ENCODE results near the gene GBX2. TPM values are rescaled to one million over a fixed set of nuclear protein-coding genes. Genes with fewer than 3 reads are reported as not detected.

The GBX2 gene
- total and polyA plus RNA-seq, 2 of the 13 experiments (the other 11 are each of a cell fraction or from before 2014, with no cell fraction given) = not detected

- TF ChIP-seq ZBED4 (CRISPR knock-in tag; IDR thresholded peaks at IDR 0.05; ENCODE audit: borderline replicate concordance) = peak; percentile 54; the same call in 1 of the 2 replicates
- no peak for TF ChIP-seq REXO4 (CRISPR knock-in tag; IDR thresholded peaks at IDR 0.05; ENCODE audit: borderline replicate concordance)
- TF ChIP-seq FOXO1 (CRISPR knock-in tag; IDR thresholded peaks at IDR 0.05) = peak; percentile 97
- TF ChIP-seq TOE1 (CRISPR knock-in tag; IDR thresholded peaks at IDR 0.05) = 0 out of 2 replicates have a peak, but pooled peaks have one; percentile 58
- TF ChIP-seq RORA (CRISPR knock-in tag; IDR thresholded peaks at IDR 0.05) = no peak
- TF ChIP-seq BCL6 (CRISPR knock-in tag; IDR thresholded peaks at IDR 0.05) = peak; percentile 100
- TF ChIP-seq NFKB2 (CRISPR knock-in tag; IDR thresholded peaks at IDR 0.05; ENCODE audit: borderline replicate concordance) = no peak
- TF ChIP-seq, protein P1, sequence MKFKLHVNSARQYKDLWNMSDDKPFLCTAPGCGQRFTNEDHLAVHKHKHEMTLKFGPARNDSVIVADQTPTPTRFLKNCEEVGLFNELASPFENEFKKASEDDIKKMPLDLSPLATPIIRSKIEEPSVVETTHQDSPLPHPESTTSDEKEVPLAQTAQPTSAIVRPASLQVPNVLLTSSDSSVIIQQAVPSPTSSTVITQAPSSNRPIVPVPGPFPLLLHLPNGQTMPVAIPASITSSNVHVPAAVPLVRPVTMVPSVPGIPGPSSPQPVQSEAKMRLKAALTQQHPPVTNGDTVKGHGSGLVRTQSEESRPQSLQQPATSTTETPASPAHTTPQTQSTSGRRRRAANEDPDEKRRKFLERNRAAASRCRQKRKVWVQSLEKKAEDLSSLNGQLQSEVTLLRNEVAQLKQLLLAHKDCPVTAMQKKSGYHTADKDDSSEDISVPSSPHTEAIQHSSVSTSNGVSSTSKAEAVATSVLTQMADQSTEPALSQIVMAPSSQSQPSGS (CRISPR knock-in tag; IDR thresholded peaks at IDR 0.05) = peak; percentile 64; the same call in 1 of the 2 replicates
- peak; percentile 85 for TF ChIP-seq IKZF5 (CRISPR knock-in tag; IDR thresholded peaks at IDR 0.05)
- TF ChIP-seq ZNF362 (CRISPR knock-in tag; IDR thresholded peaks at IDR 0.05; ENCODE audit: borderline replicate concordance) = peak; percentile 70; the same call in 1 of the 2 replicates
- peak; percentile 56; the same call in 1 of the 2 replicates for TF ChIP-seq ZNF709 (CRISPR knock-in tag; IDR thresholded peaks at IDR 0.05)
- TF ChIP-seq, protein P2, sequence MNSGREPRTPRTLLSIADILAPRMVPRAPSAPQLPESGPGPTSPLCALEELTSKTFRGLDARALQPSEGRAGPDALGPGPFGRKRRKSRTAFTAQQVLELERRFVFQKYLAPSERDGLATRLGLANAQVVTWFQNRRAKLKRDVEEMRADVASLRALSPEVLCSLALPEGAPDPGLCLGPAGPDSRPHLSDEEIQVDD (CRISPR knock-in tag; IDR thresholded peaks at IDR 0.05; ENCODE audit: borderline replicate concordance) = no peak
- peak; percentile 100 for TF ChIP-seq FOXK1 (CRISPR knock-in tag; IDR thresholded peaks at IDR 0.05; ENCODE audit: borderline replicate concordance, low read depth)
- TF ChIP-seq ZSCAN25 (CRISPR knock-in tag; IDR thresholded peaks at IDR 0.05) = peak; percentile 72; the same call in 1 of the 2 replicates
- peak; percentile 64; the same call in 1 of the 2 replicates for TF ChIP-seq ZSCAN20 (CRISPR knock-in tag; IDR thresholded peaks at IDR 0.05; ENCODE audit: borderline replicate concordance)
- TF ChIP-seq, protein P3, sequence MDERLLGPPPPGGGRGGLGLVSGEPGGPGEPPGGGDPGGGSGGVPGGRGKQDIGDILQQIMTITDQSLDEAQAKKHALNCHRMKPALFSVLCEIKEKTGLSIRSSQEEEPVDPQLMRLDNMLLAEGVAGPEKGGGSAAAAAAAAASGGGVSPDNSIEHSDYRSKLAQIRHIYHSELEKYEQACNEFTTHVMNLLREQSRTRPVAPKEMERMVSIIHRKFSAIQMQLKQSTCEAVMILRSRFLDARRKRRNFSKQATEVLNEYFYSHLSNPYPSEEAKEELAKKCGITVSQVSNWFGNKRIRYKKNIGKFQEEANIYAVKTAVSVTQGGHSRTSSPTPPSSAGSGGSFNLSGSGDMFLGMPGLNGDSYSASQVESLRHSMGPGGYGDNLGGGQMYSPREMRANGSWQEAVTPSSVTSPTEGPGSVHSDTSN (CRISPR knock-in tag; IDR thresholded peaks at IDR 0.05) = no peak
- TF ChIP-seq HMGA1 (CRISPR knock-in tag; conservative IDR thresholded peaks at IDR 0.05) = no peak
- TF ChIP-seq RCOR2 (CRISPR knock-in tag; IDR thresholded peaks at IDR 0.05) = peak; percentile 96
- TF ChIP-seq ZBTB21 (CRISPR knock-in tag; IDR thresholded peaks at IDR 0.05) = no peak
Observed at GRCh38 chr2:236117861-236118269, 50.3 kb downstream of the GBX2 start (continued).
